Sigmoid colon (tissue), 7 donors: ENCODE measurements around the gene NSMF. TPM values are rescaled to one million over a fixed set of nuclear protein-coding genes. Genes with fewer than 3 reads are reported as not detected.
A peak's percentile ranks its signal among the peaks of the same experiment; 100 is the strongest.

Source experiments
- DNase-seq: peaks from one replicate; pipeline ENCODE4 v3.0.0-alpha.2; 2019
- H3K27ac ChIP-seq, 4 donors: fragments of 200-600 bp; sonication (generic); one replicate each; pipeline ENCODE4 v1.5.1; 2016 to 2019; ENCODE audit warnings: mild to moderate bottlenecking in 1 of 4
- H3K27me3 ChIP-seq, 3 donors: fragments of 200-600 bp; sonication (generic); one replicate each; pipeline ENCODE4 v1.5.1; 2019; ENCODE audit warnings: mild to moderate bottlenecking in 1 of 3
- H3K36me3 ChIP-seq, 4 donors: fragments of 200-600 bp; sonication (generic); one replicate each; pipeline ENCODE4 v1.5.1; 2016 to 2019
- H3K4me1 ChIP-seq, 4 donors: fragments of 200-600 bp; sonication (generic); one replicate each; pipeline ENCODE4 v1.5.1; 2017 to 2019
- H3K4me3 ChIP-seq, 4 donors: fragments of 200-600 bp; sonication (generic); one replicate each; pipeline ENCODE4 v1.5.1; 2017 to 2019; ENCODE audit warnings: mild to moderate bottlenecking in 2 of 4, moderate library complexity in 1 of 4
- H3K9me3 ChIP-seq, 4 donors: fragments of 200-600 bp in 3 of 4; sonication (generic) in 3 of 4; one replicate each; pipeline versions ENCODE4 v1.5.1 to v1.6.1; 2013 to 2019
- EP300 ChIP-seq, 4 donors: sonication (generic); formaldehyde crosslinking; IDR thresholded peaks; one replicate each; pipeline ENCODE4 v1.6.1; 2017; ENCODE audit warnings: antibody characterized with exemption in 4 of 4
- POLR2A ChIP-seq, 2 donors: fragments of 450-650 bp; IDR thresholded peaks; one replicate each; pipeline ENCODE4 v1.6.1; 2016; ENCODE audit warnings: antibody characterized with exemption in 2 of 2, mild to moderate bottlenecking in 2 of 2, moderate library complexity in 2 of 2
- POLR2AphosphoS5 ChIP-seq, 4 donors: sonication (generic); formaldehyde crosslinking; IDR thresholded peaks; one replicate each; pipeline ENCODE4 v1.6.1; 2017; ENCODE audit warnings: antibody characterized with exemption in 4 of 4
- WGBS, 2 donors: extraction: QIAGEN DNeasy Blood & Tissue Kit; methylation state at CpG; one replicate each; pipeline ENCODE4 v1.1.7; 2013; 5-methylcytosine and 5-hydroxymethylcytosine counted together
- intact Hi-C: fragments of 100-400 bp; cut with DNase I; formaldehyde crosslinking; loops from one replicate; pipeline ENCODE4 v1.15.1; 2023
- polyA plus RNA-seq, 3 donors: library from polyadenylated mRNA; stranded (reverse); fragments of 200-250 nt; gene quantifications; one replicate each; pipeline ENCODE4 v1.2.3, GENCODE V29; 2013
- total RNA-seq, 4 donors: library from RNA; depleted of rRNA; stranded (reverse); fragments of >200 nt; gene quantifications; one replicate each; pipeline ENCODE4 v1.1.0, GENCODE V29; 2016
- TF ChIP-seq, protein P1 (sequence below), 4 experiments: fragments of 450-650 bp in 3 of 4; fragments of 200-600 bp in 1 of 4; IDR thresholded peaks; one replicate each; pipeline ENCODE4 v1.5.1; 2016 to 2019; ENCODE audit warnings: antibody characterized with exemption in 4 of 4, mild to moderate bottlenecking in 3 of 4, moderate library complexity in 2 of 4
- donor health status: healthy with polysubstance abuse.
- donor health status: Bipolar disorder and iron deficiency.
- donor health status: healthy.

The NSMF gene
- total and polyA plus RNA-seq, 7 donors, result 21.8 to 50.4 (median 31.2) TPM

DNA sequence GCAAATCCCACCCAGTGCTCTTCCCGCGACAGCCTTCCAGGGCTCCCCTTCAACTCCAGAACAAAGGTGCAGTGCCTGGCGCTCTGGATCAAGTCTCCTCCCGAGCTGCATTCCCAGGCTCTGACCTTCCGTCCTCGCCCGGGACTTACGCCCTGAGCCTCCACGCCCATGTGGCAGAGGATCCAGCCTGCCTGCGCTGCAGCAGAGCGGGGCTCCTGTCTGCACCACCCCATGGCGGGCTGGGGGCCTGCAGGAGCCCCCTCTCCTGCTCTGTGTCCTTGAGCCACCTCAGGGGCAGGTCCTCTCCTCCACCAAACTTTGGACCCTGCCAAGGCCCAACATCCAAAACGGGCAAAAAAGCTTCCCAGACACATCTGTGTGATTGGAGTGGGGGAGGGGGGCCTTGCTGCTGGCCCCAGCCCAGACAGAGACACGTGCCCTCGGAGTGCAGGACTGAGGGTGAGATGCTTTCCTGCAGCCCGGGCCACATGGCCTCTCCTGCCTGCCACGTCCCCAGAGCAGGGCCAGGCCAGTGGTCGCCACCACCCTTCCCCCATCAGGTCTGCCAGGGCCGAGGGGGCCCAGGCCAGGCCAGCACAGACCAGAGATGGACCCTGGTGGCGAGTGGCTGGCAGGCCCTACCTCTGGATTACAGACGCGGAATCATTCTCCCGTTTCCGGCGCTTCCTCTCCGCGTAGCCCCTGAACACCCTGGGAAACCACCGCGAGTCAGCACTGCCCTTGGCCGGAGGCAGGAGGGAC, 4.4 kb downstream of the NSMF start:
- peak; percentile 81 for DNase-seq
- peak overlapping the region; percentile 35 to 61 (median 57) for H3K4me3 ChIP-seq
- peak in 1 of 4 donors; percentile 34 for TF ChIP-seq POLR2AphosphoS5 (IDR thresholded peaks at IDR 0.05)
- TF ChIP-seq, protein P1, sequence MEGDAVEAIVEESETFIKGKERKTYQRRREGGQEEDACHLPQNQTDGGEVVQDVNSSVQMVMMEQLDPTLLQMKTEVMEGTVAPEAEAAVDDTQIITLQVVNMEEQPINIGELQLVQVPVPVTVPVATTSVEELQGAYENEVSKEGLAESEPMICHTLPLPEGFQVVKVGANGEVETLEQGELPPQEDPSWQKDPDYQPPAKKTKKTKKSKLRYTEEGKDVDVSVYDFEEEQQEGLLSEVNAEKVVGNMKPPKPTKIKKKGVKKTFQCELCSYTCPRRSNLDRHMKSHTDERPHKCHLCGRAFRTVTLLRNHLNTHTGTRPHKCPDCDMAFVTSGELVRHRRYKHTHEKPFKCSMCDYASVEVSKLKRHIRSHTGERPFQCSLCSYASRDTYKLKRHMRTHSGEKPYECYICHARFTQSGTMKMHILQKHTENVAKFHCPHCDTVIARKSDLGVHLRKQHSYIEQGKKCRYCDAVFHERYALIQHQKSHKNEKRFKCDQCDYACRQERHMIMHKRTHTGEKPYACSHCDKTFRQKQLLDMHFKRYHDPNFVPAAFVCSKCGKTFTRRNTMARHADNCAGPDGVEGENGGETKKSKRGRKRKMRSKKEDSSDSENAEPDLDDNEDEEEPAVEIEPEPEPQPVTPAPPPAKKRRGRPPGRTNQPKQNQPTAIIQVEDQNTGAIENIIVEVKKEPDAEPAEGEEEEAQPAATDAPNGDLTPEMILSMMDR (IDR thresholded peaks at IDR 0.05), result no peak
- peak in 1 of 2 donors; percentile 6 for TF ChIP-seq POLR2A (IDR thresholded peaks at IDR 0.05)
- H3K4me1 ChIP-seq, result peaks cover 0 to 46% (median 39%) of the 10 kb centered on the region in 4 donors
- no peaks in the 10 kb centered on the region for H3K27me3 ChIP-seq
- peaks cover 0 to 12% (median 4%) of the 10 kb centered on the region in 4 donors for H3K36me3 ChIP-seq
- intact Hi-C loops, result loop anchor here (5.0 to 10.0 kb wide), 2 partner anchors 32 to 150 kb away; partner anchors contain the start of genes ARRDC1, EXD3 and NOXA1
- WGBS, 2 donors, result 47 to 68% methylated on average over 30 of the region's 30 CpGs
- H3K27ac ChIP-seq, result peak overlapping the region; percentile 63 to 82 (median 80)
- no peaks in the 10 kb centered on the region for H3K9me3 ChIP-seq

DNA sequence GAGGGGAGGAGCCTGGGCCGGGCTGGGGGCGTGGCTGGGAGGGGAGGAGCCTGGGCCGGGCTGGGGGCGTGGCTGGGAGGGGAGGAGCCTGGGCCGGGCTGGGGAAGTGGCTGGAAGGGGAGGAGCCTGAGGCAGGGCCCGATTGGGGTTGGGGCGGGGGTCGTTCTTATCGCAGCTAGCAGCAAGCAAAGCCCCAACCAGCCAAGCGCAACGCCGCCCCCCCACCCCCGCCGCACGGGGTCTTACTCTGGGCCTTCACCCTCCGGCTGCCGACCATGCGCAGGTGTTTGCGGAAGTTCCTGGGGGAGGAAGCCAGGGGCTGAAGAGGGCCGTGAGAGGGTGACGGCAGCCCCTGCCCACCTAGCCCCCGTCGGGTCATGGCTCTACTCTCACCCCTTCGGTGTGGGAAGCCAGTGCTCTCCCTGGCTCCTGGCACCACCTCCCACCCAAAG, 5.0 kb downstream of the NSMF start:
- peak; percentile 88 for DNase-seq
- H3K27ac ChIP-seq, result peak overlapping the region; percentile 63 to 82 (median 80)
- H3K4me1 ChIP-seq, result peaks cover 0 to 41% (median 34%) of the 10 kb centered on the region in 4 donors

DNA sequence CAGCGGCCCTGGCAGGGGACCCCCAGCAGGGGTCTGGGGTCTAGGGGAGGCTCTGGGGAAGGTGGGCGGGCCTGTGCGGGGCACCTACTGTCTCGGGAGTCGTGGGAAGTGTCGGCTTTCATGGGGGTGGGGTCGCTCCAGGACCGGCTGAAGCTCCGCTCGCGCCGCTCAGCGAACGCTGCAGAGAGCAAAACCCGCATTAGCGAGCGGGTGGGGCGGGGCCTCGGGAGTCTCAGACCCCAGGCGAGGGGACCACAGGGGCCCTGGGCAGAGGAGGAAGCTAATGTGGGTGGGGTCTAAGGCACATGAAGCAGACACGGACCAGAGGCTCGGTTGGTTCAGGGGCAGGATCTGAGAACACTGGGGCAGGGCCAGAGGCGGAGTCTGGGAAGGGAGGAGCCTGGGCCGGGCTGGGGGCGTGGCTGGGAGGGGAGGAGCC, 5.5 kb downstream of the NSMF start:
- TF ChIP-seq EP300 (IDR thresholded peaks at IDR 0.05) (no peak), POLR2AphosphoS5 (IDR thresholded peaks at IDR 0.05) (no peak), POLR2A (IDR thresholded peaks at IDR 0.05) (no peak)
- TF ChIP-seq, protein P1 (IDR thresholded peaks at IDR 0.05), result no peak
- no peaks in the 10 kb centered on the region for H3K9me3 ChIP-seq
- no peaks in the 10 kb centered on the region for H3K27me3 ChIP-seq
- H3K4me1 ChIP-seq, result peaks cover 0 to 39% (median 32%) of the 10 kb centered on the region in 4 donors
- H3K27ac ChIP-seq, result peak overlapping the region in 1 of 4 donors; percentile 45
- 18 to 26% methylated on average over 25 of the region's 25 CpGs for WGBS, 2 donors
- H3K4me3 ChIP-seq, result peak overlapping the region; percentile 23 to 59 (median 43)
- H3K36me3 ChIP-seq, result peaks cover 0 to 23% (median 9%) of the 10 kb centered on the region in 4 donors
- intact Hi-C loops, result loop anchor here (10.0 kb wide), 1 partner anchor 151 kb away; the partner anchor contains the start of gene ARRDC1
- DNase-seq, result peak; percentile 93

More for the DNA sequence above, 5.0 kb downstream of the NSMF start:
- Histone ChIP-seq H3K36me3 (peaks cover 0 to 18% (median 7%) of the 10 kb centered on the region in 4 donors), H3K4me3 (peak overlapping the region; percentile 35 to 61 (median 57)), H3K27me3 (no peaks in the 10 kb centered on the region), H3K9me3 (no peaks in the 10 kb centered on the region)
- WGBS, 2 donors, result 5 to 10% methylated on average over 22 to 23 of the region's 24 CpGs
- TF ChIP-seq EP300 (IDR thresholded peaks at IDR 0.05) (no peak), POLR2A (IDR thresholded peaks at IDR 0.05) (peak in 1 of 2 donors; percentile 30), POLR2AphosphoS5 (IDR thresholded peaks at IDR 0.05) (peak in 2 of 4 donors; percentile 15 to 41)
- TF ChIP-seq, protein P1 (IDR thresholded peaks at IDR 0.05), result no peak
- intact Hi-C loops, result loop anchor here (10.0 kb wide), 1 partner anchor 151 kb away; the partner anchor contains the start of gene ARRDC1

DNA sequence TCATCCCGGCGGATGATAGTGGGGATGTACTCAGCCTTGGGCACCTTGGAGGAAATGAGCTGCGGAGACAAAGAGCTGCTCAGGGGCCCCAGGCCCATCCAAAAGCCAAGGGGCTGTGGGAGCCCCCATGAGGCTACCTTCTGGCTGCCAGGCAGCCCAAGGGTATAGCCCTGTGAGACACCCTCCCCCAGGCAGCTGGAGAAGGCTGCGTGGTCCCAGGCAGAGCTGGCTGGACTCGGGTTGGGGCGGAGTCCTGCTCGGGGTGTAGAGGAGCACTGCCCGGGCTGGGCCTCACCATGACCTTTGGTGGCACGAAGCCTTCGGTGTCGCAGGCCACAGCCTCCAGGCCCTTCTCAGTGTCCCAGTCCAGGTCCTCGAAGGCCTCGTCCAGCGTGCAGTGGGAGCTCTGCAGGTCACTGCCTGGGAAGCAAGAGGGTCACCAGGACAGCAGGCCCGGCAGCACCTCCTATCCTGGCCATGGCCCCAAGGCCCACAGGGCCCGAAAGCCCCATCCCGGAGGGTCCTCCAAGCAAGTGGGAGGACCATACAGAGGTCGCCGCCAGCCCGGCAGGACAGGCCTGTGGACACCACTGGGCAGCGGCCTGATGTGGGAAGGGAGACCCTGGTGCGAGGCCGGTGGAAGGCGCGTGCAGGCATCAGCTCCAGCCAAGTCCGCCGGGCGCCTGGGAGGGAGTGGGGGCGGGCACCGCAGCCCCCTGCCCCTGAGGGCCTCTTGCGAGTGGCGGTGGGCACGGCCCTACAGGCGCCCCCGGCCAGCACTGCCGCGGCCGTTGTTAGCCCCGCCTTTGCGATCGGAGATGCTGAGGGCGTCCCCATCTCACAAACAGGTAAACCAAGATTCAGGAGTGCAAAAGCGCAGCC, 6.1 kb downstream of the NSMF start:
- H3K27me3 ChIP-seq, result no peaks in the 10 kb centered on the region
- peaks cover 0 to 33% (median 25%) of the 10 kb centered on the region in 4 donors for H3K4me1 ChIP-seq
- 83 to 84% methylated on average over 43 of the region's 43 CpGs for WGBS, 2 donors
- H3K27ac ChIP-seq, result peak overlapping the region in 1 of 4 donors; percentile 45
- H3K36me3 ChIP-seq, result peaks cover 0 to 24% (median 9%) of the 10 kb centered on the region in 4 donors
- H3K4me3 ChIP-seq, result peak overlapping the region; percentile 23 to 59 (median 43)
- intact Hi-C loops, result loop anchor here (10.0 kb wide), 1 partner anchor 152 kb away; the partner anchor contains the start of gene ARRDC1
- no peaks in the 10 kb centered on the region for H3K9me3 ChIP-seq
- TF ChIP-seq POLR2A (IDR thresholded peaks at IDR 0.05), result no peak
- peak; percentile 69 for DNase-seq
